Measurements from ENCODE around the gene PIP5K1C.

The PIP5K1C gene

DNA sequence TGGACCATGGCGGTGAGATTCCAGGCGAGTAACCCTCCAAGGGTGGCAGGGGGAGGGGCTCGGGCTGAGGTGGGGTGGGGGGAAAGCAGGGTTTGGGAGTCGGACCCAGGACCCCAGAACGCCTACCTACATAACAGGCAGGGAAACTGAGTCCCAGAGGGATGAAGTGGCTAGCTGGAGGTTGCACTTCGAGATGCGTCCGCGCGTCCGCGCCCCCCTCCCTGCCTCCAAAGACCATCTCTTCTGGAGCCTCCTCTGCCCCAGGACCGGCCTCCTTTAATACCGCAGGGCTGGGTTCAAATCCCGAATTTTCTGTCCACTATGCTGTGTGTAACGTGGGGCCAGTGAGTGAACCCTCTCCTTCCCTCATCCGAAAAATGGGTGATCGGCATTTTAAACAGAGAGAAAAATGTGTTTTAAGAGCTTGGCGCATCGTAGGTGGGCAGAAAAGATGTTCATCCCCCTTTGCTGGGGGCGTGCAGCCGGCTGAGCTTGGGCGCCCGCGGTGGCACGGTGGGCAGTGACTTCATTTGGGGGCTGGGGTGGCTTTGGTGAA is 21.7 kb upstream of the PIP5K1C start:
- DNase-seq (ENCODE audit: low read depth, low spot score), result no peak

DNA sequence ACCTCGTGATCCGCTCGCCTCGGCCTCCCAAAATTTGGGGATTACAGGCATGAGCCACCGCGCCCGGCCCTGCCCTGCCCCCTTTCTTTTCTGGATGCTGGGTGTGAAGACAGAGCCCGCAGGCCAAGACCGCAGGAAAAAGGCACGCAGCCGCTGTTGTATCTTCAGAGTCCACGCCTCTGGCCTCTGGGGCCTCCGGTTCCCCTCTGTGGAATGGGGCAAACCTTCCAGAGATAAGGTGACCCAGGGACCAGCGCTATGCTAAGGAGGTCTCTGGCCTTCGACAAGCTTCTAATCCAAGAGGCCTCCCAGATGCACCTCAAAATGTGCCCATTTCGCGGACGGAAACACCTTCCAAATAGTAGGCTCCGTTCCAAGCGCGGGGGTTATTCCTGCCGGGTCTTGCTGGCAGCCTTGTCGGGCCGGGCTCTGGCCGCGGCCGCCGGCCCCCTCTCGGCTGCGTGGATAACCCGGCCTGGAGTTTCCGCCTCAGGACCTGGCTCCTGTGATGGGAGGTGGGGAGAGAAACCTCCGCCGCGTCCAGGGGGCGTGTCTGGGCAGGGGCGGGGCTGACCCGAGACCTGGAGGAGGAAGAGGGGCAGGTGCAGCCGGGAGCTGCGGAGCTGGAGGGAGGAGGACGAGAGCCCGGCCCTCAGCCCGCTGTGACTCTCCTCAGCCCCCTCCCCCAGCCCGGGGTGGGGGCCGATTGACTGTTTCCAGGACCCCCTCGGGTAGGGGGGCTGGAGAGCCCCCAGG is 21.0 kb upstream of the PIP5K1C start:
- peak; percentile 74 for DNase-seq (ENCODE audit: low read depth, low spot score)

DNA sequence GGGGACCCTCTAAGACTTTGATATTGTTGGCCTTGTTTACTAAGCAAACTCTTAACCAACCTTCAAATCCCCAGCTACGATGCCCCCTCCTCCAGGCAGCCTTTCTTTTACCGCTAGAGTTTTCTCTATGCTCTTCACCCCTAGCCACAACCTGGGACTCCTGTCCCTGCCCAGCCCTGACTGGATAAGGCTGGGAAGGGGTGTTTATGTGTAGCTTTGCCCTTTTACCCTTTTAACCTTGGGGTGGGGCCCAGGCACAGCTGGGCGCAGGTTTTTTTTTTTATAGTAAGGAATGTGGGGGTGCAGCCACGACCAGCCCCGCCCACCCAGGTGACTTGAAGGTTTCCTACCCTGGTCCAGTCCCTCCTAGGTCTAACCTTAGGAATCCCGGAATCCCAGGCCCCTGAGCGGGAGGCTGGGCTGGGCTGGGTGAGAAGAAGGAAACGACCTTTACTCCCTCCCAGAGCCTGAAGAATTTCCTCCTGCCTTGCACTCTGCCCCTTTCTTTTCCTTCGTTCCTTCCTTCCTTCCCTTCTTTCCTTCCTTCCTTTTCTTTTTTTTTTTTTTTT is 20.2 kb upstream of the PIP5K1C start:
- no peak for DNase-seq (ENCODE audit: low read depth, low spot score)

GRCh38 chr19:3719868-3720267 is 19.6 kb upstream of the PIP5K1C start:
- no peak for DNase-seq (ENCODE audit: low read depth, low spot score)

DNA sequence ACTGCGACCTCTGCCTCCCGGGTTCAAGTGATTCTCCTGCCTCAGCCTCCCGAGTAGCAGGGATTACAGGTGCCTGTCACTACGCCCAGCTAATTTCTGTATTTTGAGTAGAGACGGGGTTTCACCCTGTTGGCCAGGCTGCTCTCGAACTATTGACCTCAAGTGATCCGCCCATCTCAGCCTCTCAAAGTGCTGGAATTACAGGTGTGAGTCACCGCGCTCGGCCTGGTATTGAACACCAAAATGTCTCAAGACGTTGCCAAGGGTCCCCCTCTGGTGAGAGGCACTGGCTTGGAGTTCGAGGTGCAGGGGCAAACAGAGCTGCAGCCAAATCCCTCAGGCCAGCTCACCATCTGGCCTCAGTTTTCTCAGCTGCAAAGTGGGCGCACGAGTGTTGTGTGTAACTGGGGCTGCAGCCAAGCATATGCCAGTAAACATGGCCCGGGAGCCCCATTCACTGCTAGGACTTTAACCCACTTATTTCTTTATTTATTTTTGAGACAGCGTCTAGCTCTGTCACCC is 15.9 kb upstream of the PIP5K1C start:
- no peak for DNase-seq (ENCODE audit: low read depth, low spot score)

GRCh38 chr19:3712663-3713611 is 12.7 kb upstream of the PIP5K1C start:
- no peak for DNase-seq (ENCODE audit: low read depth, low spot score)

GRCh38 chr19:3710265-3710812 is 10.1 kb upstream of the PIP5K1C start:
- DNase-seq (ENCODE audit: low read depth, low spot score), result no peak

DNA sequence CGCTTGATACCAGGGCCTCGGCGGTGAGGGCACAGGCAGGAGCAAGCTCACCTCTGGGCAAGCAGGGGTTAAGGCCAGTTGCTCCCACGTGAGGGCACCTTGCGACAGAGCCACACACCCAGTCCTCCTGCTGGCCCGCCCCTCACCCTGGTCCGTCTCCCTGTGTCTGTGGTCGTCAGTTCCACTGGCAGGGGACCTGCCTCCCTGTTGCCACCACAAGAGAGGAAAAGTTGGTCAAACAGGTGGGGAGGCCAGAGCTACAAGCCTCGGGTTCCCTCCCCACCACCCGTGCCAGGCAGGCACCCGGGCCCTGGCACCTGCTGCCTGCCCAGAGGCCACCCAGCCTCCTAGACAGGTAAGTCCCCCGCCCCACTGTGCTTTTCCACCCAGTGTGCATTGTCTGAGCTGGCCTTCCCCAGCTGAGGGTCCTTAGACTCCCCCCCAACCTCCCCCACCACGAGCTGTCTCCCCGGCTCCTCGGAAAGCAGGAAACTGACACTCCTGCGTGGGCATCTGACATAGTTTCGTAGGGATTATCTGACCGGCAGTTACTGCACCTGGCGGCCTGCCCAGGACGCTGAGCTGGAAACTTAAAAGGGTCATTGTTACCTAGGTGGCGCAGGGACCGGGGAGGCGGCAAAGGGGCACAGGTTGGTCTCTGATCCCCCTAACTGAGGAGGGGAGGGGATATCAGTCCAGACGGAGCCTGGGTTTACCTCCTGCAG is 8.1 kb upstream of the PIP5K1C start, which contains the start of gene TJP3:
Gene TJP3, plus strand, starts transcription at position 178 of the 725 bp plus-strand sequence. CDS start 20,049 bp downstream, outside the sequence.
- DNase-seq (ENCODE audit: low read depth, low spot score), result no peak

- DNase-seq (ENCODE audit: low read depth, low spot score), result no peak
Observed at GRCh38 chr19:3707868-3708206, 7.6 kb upstream of the PIP5K1C start.

DNA sequence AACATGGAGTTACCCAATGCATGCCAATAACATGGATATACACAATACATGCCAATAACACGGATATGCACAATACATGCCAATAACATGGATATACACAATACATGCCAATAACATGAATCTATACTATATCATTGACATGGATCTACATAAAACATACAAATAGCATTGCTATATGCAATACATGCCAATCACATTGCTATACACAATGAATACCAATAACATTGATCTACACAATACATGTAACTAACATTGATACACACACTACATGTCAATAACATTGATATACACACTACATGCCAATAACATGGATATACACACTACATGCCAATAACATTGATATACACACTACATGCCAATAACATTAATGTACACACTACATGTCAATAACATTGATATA is 932 bp upstream of the PIP5K1C start:
- no peak for DNase-seq (ENCODE audit: low read depth, low spot score)

DNA sequence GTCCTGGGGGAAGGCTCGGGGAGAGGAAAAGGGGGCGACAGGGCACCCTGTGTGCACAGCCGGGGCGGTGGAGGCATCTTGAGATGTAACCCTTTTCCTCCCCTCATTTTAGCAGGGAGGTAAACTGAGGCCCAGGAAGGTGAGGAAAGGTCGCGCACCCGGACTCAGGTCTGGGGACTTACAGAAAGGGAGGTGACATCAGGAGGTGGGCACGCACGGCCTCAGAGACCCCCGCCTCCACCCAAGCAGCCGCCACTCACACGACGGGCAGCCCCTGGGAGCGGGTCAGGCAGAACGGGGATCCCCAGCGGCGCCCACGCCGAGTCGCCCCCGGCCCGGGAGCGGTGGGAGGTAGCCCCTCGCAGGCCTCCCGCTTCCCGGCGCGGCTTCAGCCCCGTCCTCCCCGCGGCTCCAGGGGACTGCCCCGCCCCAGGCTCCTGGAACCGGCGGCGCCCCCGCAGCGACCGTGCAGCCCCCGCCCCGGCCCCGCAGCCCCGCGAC is 477 bp downstream of the PIP5K1C start:
- no peak for DNase-seq (ENCODE audit: low read depth, low spot score)

DNA sequence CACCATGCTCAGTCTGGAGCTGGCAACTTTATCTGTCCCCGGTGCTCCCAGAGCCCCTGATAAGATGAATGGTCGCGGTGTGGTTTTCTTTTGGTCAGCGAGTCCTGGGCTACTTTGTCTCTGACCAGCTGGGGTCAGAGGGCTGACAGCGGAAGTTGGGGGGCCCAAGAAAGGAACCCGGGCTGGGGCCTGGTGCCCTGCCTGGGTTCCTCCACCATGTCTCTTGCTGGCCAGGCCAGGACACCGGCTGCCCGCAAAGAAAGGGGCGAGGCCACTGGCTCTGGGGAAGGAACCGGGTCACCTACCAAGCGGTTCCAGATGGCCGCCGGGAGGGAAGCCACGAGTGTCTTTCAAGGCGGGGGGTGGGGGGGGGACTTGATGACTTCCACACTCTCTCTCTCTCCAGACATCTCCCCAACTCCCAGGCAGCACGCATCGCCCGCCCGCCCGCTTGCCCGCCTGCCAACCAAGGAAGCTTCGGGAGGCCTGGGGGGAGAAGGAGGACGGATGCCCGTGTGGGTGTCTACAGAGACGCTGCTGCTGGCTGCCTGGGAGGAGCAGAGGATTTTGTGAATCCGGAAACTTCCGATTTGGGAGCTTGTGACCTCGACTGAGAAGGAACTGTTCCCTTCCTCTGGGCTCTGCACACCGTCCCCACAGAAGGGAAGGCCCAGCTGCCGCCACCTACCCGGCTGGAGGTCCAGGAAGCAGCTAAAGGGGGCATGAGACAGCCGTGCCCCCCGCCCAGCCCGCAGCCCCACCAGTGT is 1.1 kb downstream of the PIP5K1C start:
- no peak for DNase-seq (ENCODE audit: low read depth, low spot score)

DNA sequence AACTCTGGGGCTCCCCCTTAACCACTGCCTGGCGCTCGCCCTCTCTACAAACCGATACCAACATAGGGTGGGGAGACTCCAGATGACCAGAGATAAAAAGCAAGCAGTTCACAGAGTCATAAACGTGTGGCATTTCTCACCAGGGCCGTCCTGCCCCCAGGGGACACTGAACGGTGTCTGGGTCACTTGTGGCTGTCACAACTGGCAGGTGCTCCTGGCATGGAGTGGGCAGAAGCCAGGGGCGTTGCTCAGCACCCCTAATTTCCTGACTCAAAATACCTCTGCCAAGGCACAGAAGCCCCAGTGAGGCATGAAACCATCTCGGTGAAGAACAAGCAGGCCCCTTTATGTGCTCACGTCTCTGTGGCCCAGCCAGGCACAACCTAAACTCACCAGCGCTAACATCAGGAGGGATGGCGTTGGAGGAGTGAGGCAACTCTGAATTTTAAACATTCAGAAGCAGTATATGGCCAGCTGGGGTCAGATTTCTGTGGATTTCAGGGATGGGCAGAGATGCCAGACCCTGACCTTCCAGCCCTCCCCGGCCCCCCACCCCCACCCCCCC is 1.8 kb downstream of the PIP5K1C start:
- DNase-seq (ENCODE audit: low read depth, low spot score), result no peak

DNA sequence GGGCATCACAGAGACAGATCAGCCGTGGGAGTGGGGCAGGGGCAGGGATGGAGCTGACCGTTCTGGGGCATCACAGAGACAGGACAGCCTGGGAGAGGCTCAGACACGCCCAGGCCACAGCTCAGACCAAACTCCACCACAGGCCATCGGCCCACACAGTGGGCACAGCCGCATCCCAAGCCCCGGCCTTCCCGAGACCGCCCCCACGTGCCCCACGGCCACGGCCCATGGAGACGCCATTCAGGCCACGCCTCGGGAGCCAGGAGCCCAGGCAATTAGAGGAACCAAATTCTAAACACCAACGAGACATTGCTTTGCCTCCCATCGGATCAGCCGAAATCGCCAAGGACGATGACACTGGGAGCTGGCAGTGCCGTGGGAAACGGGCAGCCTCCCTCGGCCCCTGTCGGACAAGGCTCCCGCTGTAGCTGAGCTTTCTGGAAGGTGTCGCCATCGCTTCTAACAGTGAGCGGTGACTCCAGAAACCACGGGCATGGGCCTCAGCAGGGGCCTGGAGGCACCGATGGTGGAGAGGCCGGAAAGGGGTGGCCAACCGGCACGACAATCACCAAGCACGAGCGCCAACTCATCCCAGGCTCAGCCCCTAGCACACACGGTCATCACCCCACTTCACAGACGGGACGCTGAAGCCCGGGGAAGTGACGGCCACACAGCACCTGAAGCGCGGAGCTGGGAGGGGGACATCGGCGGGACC is 2.4 kb downstream of the PIP5K1C start:
- no peak for DNase-seq (ENCODE audit: low read depth, low spot score)

GRCh38 chr19:3697094-3697493 is 3.2 kb downstream of the PIP5K1C start:
- DNase-seq (ENCODE audit: low read depth, low spot score), result no peak

- DNase-seq (ENCODE audit: low read depth, low spot score), result no peak
Observed at GRCh38 chr19:3696660-3696995, 3.6 kb downstream of the PIP5K1C start.

DNA sequence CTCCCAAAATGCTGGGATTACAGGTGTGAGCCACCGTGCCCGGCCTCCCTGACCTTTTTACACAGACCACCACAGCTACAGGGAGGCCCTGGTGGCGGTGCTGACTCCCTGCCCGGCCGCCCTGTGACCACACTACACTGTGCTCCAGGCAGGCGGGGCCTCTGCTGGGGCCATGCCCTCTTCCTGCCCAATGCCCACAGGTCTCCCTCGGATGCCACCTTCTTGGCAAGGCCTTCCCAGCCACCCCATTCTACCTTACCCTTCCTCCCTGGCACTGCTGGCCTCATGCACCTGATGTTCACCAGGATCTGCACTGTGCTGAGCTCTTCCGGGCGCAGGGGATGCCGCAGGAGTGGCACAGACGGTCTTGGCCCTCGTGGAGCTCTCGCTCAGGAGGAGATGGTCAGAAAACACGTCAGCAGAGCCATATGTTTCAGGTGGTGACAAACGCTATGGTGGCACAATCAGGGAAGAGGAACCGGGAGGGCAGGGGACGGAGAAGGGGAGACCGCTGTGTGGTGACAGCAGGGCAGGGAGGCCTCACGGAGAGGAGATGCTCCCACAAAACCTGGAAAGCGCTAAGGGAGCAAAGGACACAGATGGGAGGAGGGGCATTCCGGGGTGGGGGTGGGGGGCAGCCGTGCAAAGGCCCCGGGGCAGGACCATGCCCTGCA is 4.1 kb downstream of the PIP5K1C start:
- no peak for DNase-seq (ENCODE audit: low read depth, low spot score)

DNA sequence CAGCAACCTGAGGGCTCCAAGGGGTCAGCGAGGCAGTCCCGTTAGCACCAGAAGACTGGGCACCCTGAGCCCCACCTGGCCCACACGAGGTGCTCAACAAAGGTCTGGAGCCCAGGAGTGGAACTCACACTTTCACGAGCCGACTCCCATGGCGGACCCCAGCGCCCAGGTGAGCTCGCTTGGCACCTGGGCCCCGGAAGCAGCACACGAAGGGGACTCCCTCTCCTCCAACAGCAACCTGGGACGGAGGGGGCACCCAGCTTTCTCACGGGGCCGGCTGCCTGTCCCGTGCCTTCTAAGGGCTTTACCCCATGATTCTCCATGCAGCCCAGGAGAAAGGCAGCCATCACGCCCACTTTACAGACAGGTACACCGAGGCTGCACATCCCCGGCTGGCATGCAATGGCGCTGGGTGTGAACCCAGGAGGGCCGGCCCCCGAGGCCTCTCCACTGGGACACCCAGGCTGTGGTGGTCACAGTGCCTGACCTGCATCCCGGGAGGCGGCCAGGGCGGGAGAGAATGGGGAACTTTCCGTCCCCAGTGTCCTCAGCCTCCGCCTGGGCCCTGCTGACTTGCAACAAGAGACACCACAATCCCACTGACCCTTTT is 5.0 kb downstream of the PIP5K1C start:
- DNase-seq (ENCODE audit: low read depth, low spot score), result no peak

All from activated naive CD8-positive, alpha-beta T cell treated with anti-CD3 and anti-CD28 coated beads, Interleukin-2, amount 50 U/mL, for 16 hours (primary cell).